GM19099 (cell line): ENCODE measurements around the gene AP4E1.

Experiments used
- POLR2A ChIP-seq: IDR thresholded peaks from 3 replicates; pipeline ENCODE4 v1.6.1; 2011; ENCODE audit warnings: low read depth; ENCODE audit not compliant: insufficient read length; ENCODE audit errors: extremely low read depth

The AP4E1 gene

GRCh38 chr15:51038162-51038973 is 129.9 kb downstream of the AP4E1 start:
- TF ChIP-seq POLR2A, result no peak

- TF ChIP-seq POLR2A, result no peak
Observed at GRCh38 chr15:51038974-51039319, 130.5 kb downstream of the AP4E1 start.

GRCh38 chr15:51044037-51044727 is 135.7 kb downstream of the AP4E1 start:
- no peak for TF ChIP-seq POLR2A

GRCh38 chr15:51046016-51046415 is 137.5 kb downstream of the AP4E1 start:
- TF ChIP-seq POLR2A, result no peak

- no peak for TF ChIP-seq POLR2A
Observed at GRCh38 chr15:51046799-51047449, 138.4 kb downstream of the AP4E1 start.

GRCh38 chr15:51048308-51048707 is 139.8 kb downstream of the AP4E1 start:
- TF ChIP-seq POLR2A, result no peak

GRCh38 chr15:51049081-51049480 is 140.6 kb downstream of the AP4E1 start:
- TF ChIP-seq POLR2A, result no peak

GRCh38 chr15:51051776-51052175 is 143.3 kb downstream of the AP4E1 start:
- no peak for TF ChIP-seq POLR2A

- no peak for TF ChIP-seq POLR2A
Observed at GRCh38 chr15:51053571-51053970, 145.1 kb downstream of the AP4E1 start.

GRCh38 chr15:51054535-51054934 is 146.1 kb downstream of the AP4E1 start:
- TF ChIP-seq POLR2A, result no peak
